ENCODE data around the gene ZXDC.

DNA sequence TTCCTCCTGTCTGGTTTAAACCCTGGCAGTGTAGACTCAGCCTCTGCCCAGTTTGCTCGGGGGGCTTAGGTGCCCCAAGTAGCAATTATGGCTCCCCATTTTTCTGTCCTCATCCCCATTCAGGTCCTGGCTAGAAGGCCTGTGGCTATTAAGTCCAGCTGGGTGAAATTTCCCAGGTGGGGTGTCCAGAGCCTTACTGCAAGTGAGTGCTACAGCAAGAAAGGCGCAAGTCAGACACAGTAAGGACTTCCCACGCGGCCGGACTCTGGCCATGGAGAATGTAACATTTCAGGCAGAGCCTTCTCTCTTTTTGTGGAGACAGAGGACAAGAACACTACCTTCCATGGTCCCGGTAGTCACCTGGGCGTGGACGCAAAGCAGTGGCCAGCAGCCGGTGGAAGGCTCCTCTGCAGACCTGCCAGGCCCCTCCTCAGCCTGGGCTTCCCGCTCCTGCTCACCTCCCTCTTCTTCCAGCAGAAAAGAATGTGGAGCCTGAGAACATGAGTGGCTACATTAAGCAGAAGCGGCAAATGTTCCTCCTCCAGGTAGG lies 57.6 kb downstream of the ZXDC start:
- TF ChIP-seq, protein P1, sequence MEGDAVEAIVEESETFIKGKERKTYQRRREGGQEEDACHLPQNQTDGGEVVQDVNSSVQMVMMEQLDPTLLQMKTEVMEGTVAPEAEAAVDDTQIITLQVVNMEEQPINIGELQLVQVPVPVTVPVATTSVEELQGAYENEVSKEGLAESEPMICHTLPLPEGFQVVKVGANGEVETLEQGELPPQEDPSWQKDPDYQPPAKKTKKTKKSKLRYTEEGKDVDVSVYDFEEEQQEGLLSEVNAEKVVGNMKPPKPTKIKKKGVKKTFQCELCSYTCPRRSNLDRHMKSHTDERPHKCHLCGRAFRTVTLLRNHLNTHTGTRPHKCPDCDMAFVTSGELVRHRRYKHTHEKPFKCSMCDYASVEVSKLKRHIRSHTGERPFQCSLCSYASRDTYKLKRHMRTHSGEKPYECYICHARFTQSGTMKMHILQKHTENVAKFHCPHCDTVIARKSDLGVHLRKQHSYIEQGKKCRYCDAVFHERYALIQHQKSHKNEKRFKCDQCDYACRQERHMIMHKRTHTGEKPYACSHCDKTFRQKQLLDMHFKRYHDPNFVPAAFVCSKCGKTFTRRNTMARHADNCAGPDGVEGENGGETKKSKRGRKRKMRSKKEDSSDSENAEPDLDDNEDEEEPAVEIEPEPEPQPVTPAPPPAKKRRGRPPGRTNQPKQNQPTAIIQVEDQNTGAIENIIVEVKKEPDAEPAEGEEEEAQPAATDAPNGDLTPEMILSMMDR (IDR thresholded peaks at IDR 0.05; ENCODE audit: low read depth, low read length, poor library complexity, severe bottlenecking): no peak
- TF ChIP-seq EZH2phosphoT487 (IDR thresholded peaks at IDR 0.05; ENCODE audit: borderline replicate concordance, low read length): no peak

Data from DOHH2 (cell line).